ENCODE results near the gene PCDH9.
"Not testable (repeated sequence)": the region's sequence is repeated elsewhere in the genome, so short reads cannot be mapped to it uniquely, and the experiment has no call there.

The PCDH9 gene

DNA sequence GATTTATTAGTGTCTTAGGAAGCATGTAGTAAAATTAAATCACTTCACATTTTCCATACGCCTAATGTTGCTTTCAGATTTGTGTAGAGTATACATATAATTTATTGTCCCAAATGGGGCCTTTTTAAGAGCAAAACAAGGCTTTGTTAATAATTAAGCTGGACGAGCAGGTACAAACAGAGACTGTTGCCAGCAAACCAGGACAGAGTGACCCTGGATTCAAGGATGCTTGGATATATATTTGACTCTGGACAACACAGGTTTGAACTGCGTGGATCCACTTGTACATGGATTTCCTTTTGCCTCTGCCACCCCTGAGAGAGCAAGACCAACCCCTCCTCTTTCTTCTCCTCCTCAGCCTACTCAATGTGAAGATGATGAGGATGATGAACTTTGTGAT, 454.9 kb downstream of the PCDH9 start:
- H3K27ac ChIP-seq = no peak overlapping the region
- no peak for DNase-seq (ENCODE audit: low read depth, low spot score)
- TF ChIP-seq EZH2 (IDR thresholded peaks at IDR 0.05) (no peak), POLR2AphosphoS5 (IDR thresholded peaks at IDR 0.05; ENCODE audit: borderline replicate concordance, low read depth, low read length) (no peak), FOXP2 (optimal IDR thresholded peaks at IDR 0.05; ENCODE audit: control extremely low read depth, extremely low read length, insufficient read depth) (no peak)
- H3K9ac ChIP-seq (ENCODE audit: insufficient read length) = no peak overlapping the region
- H3K9me3 ChIP-seq (ENCODE audit: low read depth, low read length) = no peaks in the 10 kb centered on the region
- no peak overlapping the region for H3K4me3 ChIP-seq
- no peaks in the 10 kb centered on the region for H3K36me3 ChIP-seq (ENCODE audit: insufficient read depth, low read length)

- TF ChIP-seq FOXP2 (optimal IDR thresholded peaks at IDR 0.05; ENCODE audit: control extremely low read depth, extremely low read length, insufficient read depth) (no peak), POLR2AphosphoS5 (IDR thresholded peaks at IDR 0.05; ENCODE audit: borderline replicate concordance, low read depth, low read length) (no peak), EZH2 (IDR thresholded peaks at IDR 0.05) (no peak)
- DNase-seq (ENCODE audit: low read depth, low spot score) = no peak
- Histone ChIP-seq H3K27ac (no peak overlapping the region), H3K9ac (ENCODE audit: insufficient read length) (no peak overlapping the region), H3K36me3 (ENCODE audit: insufficient read depth, low read length) (no peaks in the 10 kb centered on the region), H3K4me3 (no peak overlapping the region), H3K9me3 (ENCODE audit: low read depth, low read length) (no peaks in the 10 kb centered on the region)
These were observed 456.1 kb downstream of the PCDH9 start for GRCh38 chr13:66774046-66774445.

DNA sequence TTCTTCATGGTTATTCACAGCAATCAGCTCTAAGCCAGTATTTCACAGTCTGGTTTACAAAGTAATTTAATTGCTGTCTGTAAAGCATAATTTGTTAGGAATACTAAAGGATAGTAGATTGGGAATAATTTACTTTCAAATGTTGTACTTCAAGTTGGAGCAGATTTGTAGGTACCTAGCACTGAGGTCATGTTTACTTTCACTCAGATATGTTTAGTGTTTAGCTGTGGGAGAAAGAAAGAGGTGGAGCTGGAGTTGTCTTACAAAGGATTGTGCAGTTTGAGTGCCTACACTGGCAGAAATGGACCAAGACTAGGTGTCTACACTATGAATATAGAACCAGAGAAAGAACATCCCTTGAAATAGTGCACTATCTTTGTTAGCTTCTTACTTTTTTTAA, 464.6 kb downstream of the PCDH9 start:
- no peak for DNase-seq (ENCODE audit: low read depth, low spot score)

GRCh38 chr13:66760678-66761077, 469.5 kb downstream of the PCDH9 start:
- not testable (repeated sequence) for H3K36me3 ChIP-seq (ENCODE audit: insufficient read depth, low read length); H3K9me3 ChIP-seq (ENCODE audit: low read depth, low read length); DNase-seq (ENCODE audit: low read depth, low spot score); H3K9ac ChIP-seq (ENCODE audit: insufficient read length); H3K4me3 ChIP-seq; H3K27ac ChIP-seq

More for the DNA sequence above, 464.6 kb downstream of the PCDH9 start:
- H3K9me3 ChIP-seq (ENCODE audit: low read depth, low read length) = no peaks in the 10 kb centered on the region
- TF ChIP-seq POLR2AphosphoS5 (IDR thresholded peaks at IDR 0.05; ENCODE audit: borderline replicate concordance, low read depth, low read length) = no peak
- TF ChIP-seq EZH2 (IDR thresholded peaks at IDR 0.05) = no peak
- H3K27ac ChIP-seq = no peak overlapping the region
- no peak overlapping the region for H3K4me3 ChIP-seq
- H3K9ac ChIP-seq (ENCODE audit: insufficient read length) = no peak overlapping the region
- no peaks in the 10 kb centered on the region for H3K36me3 ChIP-seq (ENCODE audit: insufficient read depth, low read length)

- H3K27ac ChIP-seq = no peak overlapping the region
- no peak for DNase-seq (ENCODE audit: low read depth, low spot score)
- H3K9me3 ChIP-seq (ENCODE audit: low read depth, low read length) = no peaks in the 10 kb centered on the region
- TF ChIP-seq FOXP2 (optimal IDR thresholded peaks at IDR 0.05; ENCODE audit: control extremely low read depth, extremely low read length, insufficient read depth) (no peak), EZH2 (IDR thresholded peaks at IDR 0.05) (no peak), POLR2AphosphoS5 (IDR thresholded peaks at IDR 0.05; ENCODE audit: borderline replicate concordance, low read depth, low read length) (no peak)
- H3K9ac ChIP-seq (ENCODE audit: insufficient read length) = no peak overlapping the region
- no peaks in the 10 kb centered on the region for H3K36me3 ChIP-seq (ENCODE audit: insufficient read depth, low read length)
- no peak overlapping the region for H3K4me3 ChIP-seq
These were observed 470.2 kb downstream of the PCDH9 start for GRCh38 chr13:66759919-66760318.

DNA sequence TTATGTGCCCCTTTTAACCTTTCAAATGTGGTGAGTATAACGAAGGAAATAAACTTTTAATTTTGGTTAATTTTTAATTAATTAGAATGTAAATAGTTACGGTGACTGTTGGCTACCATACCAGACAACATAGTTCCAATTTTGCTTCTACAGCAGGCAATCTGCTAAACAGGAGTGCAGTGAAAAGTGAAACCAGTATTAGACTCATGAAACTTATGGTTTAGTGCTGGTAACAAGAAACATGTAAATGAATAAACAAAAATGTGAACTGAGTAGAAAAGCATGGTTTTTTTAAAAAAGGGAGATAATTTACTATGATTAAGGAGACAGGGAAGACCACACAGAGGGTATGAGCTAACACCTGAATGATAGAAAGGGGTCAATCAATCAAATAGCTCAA, 478.4 kb downstream of the PCDH9 start:
- Histone ChIP-seq H3K27ac (no peak overlapping the region), H3K9ac (ENCODE audit: insufficient read length) (no peak overlapping the region), H3K4me3 (no peak overlapping the region), H3K9me3 (ENCODE audit: low read depth, low read length) (no peaks in the 10 kb centered on the region), H3K36me3 (ENCODE audit: insufficient read depth, low read length) (no peaks in the 10 kb centered on the region)
- no peak for TF ChIP-seq EZH2 (IDR thresholded peaks at IDR 0.05)
- TF ChIP-seq POLR2AphosphoS5 (IDR thresholded peaks at IDR 0.05; ENCODE audit: borderline replicate concordance, low read depth, low read length) = no peak
- TF ChIP-seq FOXP2 (optimal IDR thresholded peaks at IDR 0.05; ENCODE audit: control extremely low read depth, extremely low read length, insufficient read depth) = no peak
- no peak for DNase-seq (ENCODE audit: low read depth, low spot score)

- DNase-seq (ENCODE audit: low read depth, low spot score) = no peak
- H3K36me3 ChIP-seq (ENCODE audit: insufficient read depth, low read length) = no peaks in the 10 kb centered on the region
- TF ChIP-seq EZH2 (IDR thresholded peaks at IDR 0.05) = no peak
- TF ChIP-seq POLR2AphosphoS5 (IDR thresholded peaks at IDR 0.05; ENCODE audit: borderline replicate concordance, low read depth, low read length) = no peak
- no peak for TF ChIP-seq FOXP2 (optimal IDR thresholded peaks at IDR 0.05; ENCODE audit: control extremely low read depth, extremely low read length, insufficient read depth)
- no peaks in the 10 kb centered on the region for H3K9me3 ChIP-seq (ENCODE audit: low read depth, low read length)
- no peak overlapping the region for H3K9ac ChIP-seq (ENCODE audit: insufficient read length)
- H3K4me3 ChIP-seq = no peak overlapping the region
- H3K27ac ChIP-seq = no peak overlapping the region
These were observed 481.4 kb downstream of the PCDH9 start for GRCh38 chr13:66748712-66749111.

- no peak overlapping the region for H3K27ac ChIP-seq
- H3K36me3 ChIP-seq (ENCODE audit: insufficient read depth, low read length) = no peaks in the 10 kb centered on the region
- H3K9ac ChIP-seq (ENCODE audit: insufficient read length) = no peak overlapping the region
- H3K9me3 ChIP-seq (ENCODE audit: low read depth, low read length) = no peaks in the 10 kb centered on the region
- no peak for DNase-seq (ENCODE audit: low read depth, low spot score)
- TF ChIP-seq FOXP2 (optimal IDR thresholded peaks at IDR 0.05; ENCODE audit: control extremely low read depth, extremely low read length, insufficient read depth) = no peak
- no peak for TF ChIP-seq POLR2AphosphoS5 (IDR thresholded peaks at IDR 0.05; ENCODE audit: borderline replicate concordance, low read depth, low read length)
- no peak for TF ChIP-seq EZH2 (IDR thresholded peaks at IDR 0.05)
- no peak overlapping the region for H3K4me3 ChIP-seq
These were observed 484.8 kb downstream of the PCDH9 start for GRCh38 chr13:66745307-66745706.

GRCh38 chr13:66723576-66723975, 506.6 kb downstream of the PCDH9 start:
- Histone ChIP-seq H3K36me3 (ENCODE audit: insufficient read depth, low read length) (no peaks in the 10 kb centered on the region), H3K9ac (ENCODE audit: insufficient read length) (no peak overlapping the region), H3K9me3 (ENCODE audit: low read depth, low read length) (no peaks in the 10 kb centered on the region), H3K27ac (no peak overlapping the region), H3K4me3 (no peak overlapping the region)
- no peak for DNase-seq (ENCODE audit: low read depth, low spot score)
- no peak for TF ChIP-seq FOXP2 (optimal IDR thresholded peaks at IDR 0.05; ENCODE audit: control extremely low read depth, extremely low read length, insufficient read depth)
- no peak for TF ChIP-seq EZH2 (IDR thresholded peaks at IDR 0.05)
